GM19351 (cell line): ENCODE results near the gene CAPN9.
"Not testable (repeated sequence)": the region's sequence is repeated elsewhere in the genome, so short reads cannot be mapped to it uniquely, and the experiment has no call there.

Experiments used
- ATAC-seq: cut with Tn5 transposase; IDR thresholded peaks from one replicate; pipeline ENCODE4 v1.9.1; 2021; ENCODE audit warnings: mild to moderate bottlenecking, moderate library complexity; ENCODE audit not compliant: unreplicated experiment

The CAPN9 gene

GRCh38 chr1:230845184-230845583 lies 98.0 kb downstream of the CAPN9 start:
- not testable (repeated sequence) for ATAC-seq

GRCh38 chr1:230848235-230848634 lies 101.0 kb downstream of the CAPN9 start:
- no peak for ATAC-seq

GRCh38 chr1:230849451-230850224 lies 102.5 kb downstream of the CAPN9 start:
- ATAC-seq: no peak

GRCh38 chr1:230850547-230850946 lies 103.4 kb downstream of the CAPN9 start:
- no peak for ATAC-seq

- ATAC-seq: no peak
Measured at GRCh38 chr1:230851291-230851691, 104.1 kb downstream of the CAPN9 start.
